Vagina (tissue), 2 donors: ENCODE results near the gene FUT8.

Experiments
- CTCF ChIP-seq, 3 experiments: fragments of 450-650 bp in 2 of 3; fragments of 200-600 bp in 1 of 3; sonication (generic) in 1 of 3; IDR thresholded peaks; one replicate each; pipeline ENCODE4 v1.5.1; 2017 to 2019; ENCODE audit warnings: antibody characterized with exemption in 3 of 3, mild to moderate bottlenecking in 2 of 3, moderate library complexity in 2 of 3
- POLR2A ChIP-seq, 2 donors: fragments of 450-650 bp; IDR thresholded peaks; one replicate each; pipeline ENCODE4 v1.6.1; 2017; ENCODE audit warnings: antibody characterized with exemption in 2 of 2, mild to moderate bottlenecking in 2 of 2, moderate library complexity in 2 of 2
- POLR2AphosphoS5 ChIP-seq, 2 donors: sonication (generic); formaldehyde crosslinking; IDR thresholded peaks; one replicate each; pipeline ENCODE4 v1.9.0; 2017; ENCODE audit warnings: antibody characterized with exemption in 2 of 2, mild to moderate bottlenecking in 2 of 2, low read depth in 1 of 2; ENCODE audit not compliant: insufficient read depth in 1 of 2

GRCh38 chr14:65585216-65585615 is 172.7 kb downstream of the FUT8 start:
- TF ChIP-seq POLR2A (IDR thresholded peaks at IDR 0.05) (no peak), CTCF (IDR thresholded peaks at IDR 0.05) (no peak), POLR2AphosphoS5 (IDR thresholded peaks at IDR 0.05; ENCODE audit: insufficient read depth in 1 of 2, low read depth in 1 of 2) (no peak)
